ENCODE data around the gene NEUROD1.
"Not testable (repeated sequence)": the region's sequence is repeated elsewhere in the genome, so short reads cannot be mapped to it uniquely, and the experiment has no call there.

NEUROD1 gene

DNA sequence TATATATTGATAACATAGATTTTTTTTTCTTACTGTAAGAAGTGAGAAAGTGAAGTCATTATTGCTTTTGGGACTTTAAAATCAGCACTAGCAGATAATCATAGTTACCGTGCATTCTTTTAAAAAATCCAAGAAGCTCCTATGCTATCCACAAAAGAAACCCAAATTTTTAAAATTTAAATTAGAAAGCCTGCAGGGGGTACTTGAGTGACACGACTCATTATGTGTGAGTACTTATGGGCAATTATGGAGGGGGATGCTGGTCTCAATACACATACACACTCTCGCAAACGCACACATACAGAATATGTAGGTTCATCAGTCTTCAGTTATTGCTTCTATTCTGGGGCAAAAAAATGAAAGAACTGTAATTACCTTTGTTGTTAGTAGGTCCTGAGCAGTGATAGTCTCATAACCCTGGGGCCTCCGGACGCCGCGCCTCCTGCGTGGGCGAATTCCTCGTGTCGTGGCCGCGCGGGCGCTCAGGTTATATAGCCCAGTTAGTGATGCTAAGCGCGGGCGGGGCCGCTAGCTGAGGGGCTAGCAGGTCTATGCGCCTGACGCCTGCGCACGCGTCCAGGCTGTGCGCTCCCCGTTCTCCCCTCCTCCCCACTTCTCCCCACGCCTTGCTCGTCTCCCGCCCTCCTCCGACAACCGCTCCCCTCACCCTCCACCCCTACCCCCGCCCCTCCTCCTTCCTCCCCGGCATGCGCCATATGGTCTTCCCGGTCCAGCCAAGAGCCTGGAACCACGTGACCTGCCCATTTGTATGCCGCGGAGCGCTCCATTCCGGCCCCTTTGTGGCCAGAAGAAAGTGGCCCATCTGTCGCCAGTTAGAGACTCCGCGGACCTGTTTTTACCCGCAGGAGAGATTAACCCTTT lies at the start of gene NEUROD1:
Gene NEUROD1, minus strand, starts transcription at position 463 of the 882 bp plus-strand sequence. CDS start 1,657 bp downstream, outside the sequence.
- no peaks in the 10 kb centered on the region for H4K20me1 ChIP-seq
- H3K9me3 ChIP-seq (replicated peaks in 1 of 11) = peaks cover 54 to 76% (median 68%) of the 10 kb centered on the region in 11 experiments
- no peak within 1 kb of the TSS for H3K27ac ChIP-seq
- peaks cover 0 to 4% (median 0%) of the 10 kb centered on the region in 11 experiments; a peak in 1 of 22 replicates for H3K36me3 ChIP-seq
- H3K4me1 ChIP-seq = peaks cover 0 to 10% (median 5%) of the 10 kb centered on the region in 10 experiments; a peak in 8 of 20 replicates
- no peak within 1 kb of the TSS for H3K9ac ChIP-seq
- no peak for TF ChIP-seq Cebpa-rat (IDR thresholded peaks at IDR 0.05)
- H3K27me3 ChIP-seq = peaks cover 14 to 44% (median 38%) of the 10 kb centered on the region in 11 experiments
- H3K4me2 ChIP-seq = no peak within 1 kb of the TSS
- no peak within 1 kb of the TSS for H3K4me3 ChIP-seq

DNA sequence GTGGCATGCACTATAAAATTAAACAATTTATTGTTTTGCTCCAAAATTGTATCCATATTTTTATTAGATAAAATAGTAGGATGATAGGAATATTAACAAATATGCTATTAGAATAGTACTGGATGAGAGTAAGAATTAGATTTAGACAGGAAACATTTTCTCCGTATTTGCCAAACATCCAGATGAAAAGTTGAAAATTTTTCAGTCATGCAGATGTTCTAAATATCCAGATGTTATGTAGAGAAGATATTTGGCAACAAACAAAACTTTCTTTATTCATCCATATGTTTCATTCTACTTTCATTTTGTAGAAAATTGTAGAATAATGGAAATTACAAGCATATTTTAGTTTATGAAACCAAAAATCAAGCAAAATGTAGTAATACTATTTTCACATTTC lies 45.2 kb upstream of the NEUROD1 start:
- Histone ChIP-seq H3K27me3 (no peaks in the 10 kb centered on the region), H3K9me3 (replicated peaks in 1 of 11) (peaks cover 0 to 18% (median 13%) of the 10 kb centered on the region in 11 experiments; a peak in 19 of 22 replicates), H4K20me1 (no peaks in the 10 kb centered on the region), H3K9ac (no peak overlapping the region), H3K36me3 (no peaks in the 10 kb centered on the region), H3K4me1 (no peaks in the 10 kb centered on the region), H3K27ac (no peak overlapping the region), H3K4me3 (no peak overlapping the region), H3K4me2 (no peak overlapping the region)
- no peak for TF ChIP-seq Cebpa-rat (IDR thresholded peaks at IDR 0.05)

DNA sequence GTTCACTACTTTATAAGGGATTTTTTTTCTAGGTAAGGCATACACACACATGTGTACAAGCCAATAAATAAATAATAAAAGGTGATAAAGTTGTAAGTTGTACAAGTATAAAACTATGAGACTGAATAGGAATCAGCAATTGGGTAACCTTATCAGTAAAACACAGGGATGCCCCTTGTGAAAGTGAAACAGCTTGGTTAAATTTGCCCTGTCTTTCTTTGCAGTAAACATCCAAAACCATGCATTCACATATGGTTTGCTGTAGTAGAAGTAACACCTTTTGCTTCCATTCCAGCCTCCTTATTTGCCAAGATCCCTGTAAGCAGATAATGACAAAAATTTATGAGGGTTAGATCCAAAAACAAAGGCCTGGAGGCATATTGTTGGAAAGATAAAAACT lies 44.3 kb upstream of the NEUROD1 start:
- H3K4me2 ChIP-seq = no peak overlapping the region
- TF ChIP-seq Cebpa-rat (IDR thresholded peaks at IDR 0.05) = no peak

DNA sequence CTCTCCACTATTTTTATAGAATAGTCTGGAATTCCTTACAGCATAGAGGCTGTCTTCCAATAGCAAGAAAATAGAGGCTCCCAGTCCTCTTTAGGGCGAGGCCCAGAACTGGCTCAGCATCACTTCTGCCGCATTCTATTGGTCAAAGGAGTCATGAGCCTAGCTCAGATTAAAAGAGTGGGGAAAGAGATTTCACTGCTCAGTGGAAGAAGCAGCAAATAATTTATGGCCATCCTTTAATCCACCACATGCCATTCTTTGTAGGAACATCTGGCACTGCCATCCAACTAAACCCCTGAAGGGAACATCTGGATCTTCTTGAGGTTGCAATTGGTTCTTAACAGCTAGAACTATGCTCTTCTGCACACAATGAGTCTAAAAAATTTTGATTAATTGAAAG lies 43.4 kb upstream of the NEUROD1 start:
- H3K27ac ChIP-seq = no peak overlapping the region
- H3K27me3 ChIP-seq = no peaks in the 10 kb centered on the region
- H3K9me3 ChIP-seq (replicated peaks in 1 of 11) = peaks cover 0 to 10% (median 9%) of the 10 kb centered on the region in 11 experiments; a peak in 19 of 22 replicates
- no peaks in the 10 kb centered on the region for H4K20me1 ChIP-seq
- H3K36me3 ChIP-seq = no peaks in the 10 kb centered on the region
- no peak overlapping the region for H3K4me3 ChIP-seq
- H3K9ac ChIP-seq = no peak overlapping the region
- no peak overlapping the region for H3K4me2 ChIP-seq
- H3K4me1 ChIP-seq = no peaks in the 10 kb centered on the region
- TF ChIP-seq Cebpa-rat (IDR thresholded peaks at IDR 0.05) = no peak

More for the DNA sequence above, 44.3 kb upstream of the NEUROD1 start:
- Histone ChIP-seq H3K27me3 (no peaks in the 10 kb centered on the region), H4K20me1 (no peaks in the 10 kb centered on the region), H3K4me1 (no peaks in the 10 kb centered on the region), H3K36me3 (no peaks in the 10 kb centered on the region), H3K9me3 (replicated peaks in 1 of 11) (peaks cover 0 to 17% (median 13%) of the 10 kb centered on the region in 11 experiments; a peak in 19 of 22 replicates), H3K9ac (no peak overlapping the region), H3K4me3 (no peak overlapping the region), H3K27ac (no peak overlapping the region)

DNA sequence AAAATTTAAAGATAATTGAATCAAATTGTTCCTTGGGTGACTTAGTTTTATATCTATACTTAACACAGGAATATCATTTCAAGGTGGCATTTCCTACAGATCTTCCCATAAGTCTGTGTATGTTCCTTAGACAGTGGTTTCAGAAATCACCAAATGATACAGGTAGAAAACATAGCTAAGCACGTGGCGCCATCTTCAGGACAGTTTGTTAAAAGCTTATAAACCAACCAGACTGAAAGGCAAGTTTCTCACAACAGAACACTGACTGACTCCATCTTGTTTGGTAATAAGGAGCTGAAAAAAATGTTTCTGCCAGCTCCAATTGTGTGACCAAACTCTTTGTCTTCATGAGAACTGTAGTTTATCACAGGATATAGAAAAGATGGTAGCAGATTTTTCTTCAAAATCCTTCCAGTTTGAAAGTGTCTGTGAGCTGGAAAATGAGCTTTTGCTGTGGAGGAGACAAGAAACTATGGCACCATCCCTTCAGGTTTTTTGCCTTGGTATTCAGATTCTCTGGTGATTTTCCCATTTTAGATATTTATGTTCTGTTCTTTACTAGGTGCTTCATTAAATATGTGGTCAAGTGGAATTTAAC lies 34.8 kb upstream of the NEUROD1 start:
- Histone ChIP-seq H3K9ac (no peak overlapping the region), H3K27ac (no peak overlapping the region), H4K20me1 (no peaks in the 10 kb centered on the region), H3K36me3 (no peaks in the 10 kb centered on the region), H3K4me1 (no peaks in the 10 kb centered on the region), H3K4me2 (no peak overlapping the region), H3K27me3 (no peaks in the 10 kb centered on the region), H3K4me3 (no peak overlapping the region), H3K9me3 (replicated peaks in 1 of 11) (no peaks in the 10 kb centered on the region)
- TF ChIP-seq Cebpa-rat (IDR thresholded peaks at IDR 0.05) = no peak

DNA sequence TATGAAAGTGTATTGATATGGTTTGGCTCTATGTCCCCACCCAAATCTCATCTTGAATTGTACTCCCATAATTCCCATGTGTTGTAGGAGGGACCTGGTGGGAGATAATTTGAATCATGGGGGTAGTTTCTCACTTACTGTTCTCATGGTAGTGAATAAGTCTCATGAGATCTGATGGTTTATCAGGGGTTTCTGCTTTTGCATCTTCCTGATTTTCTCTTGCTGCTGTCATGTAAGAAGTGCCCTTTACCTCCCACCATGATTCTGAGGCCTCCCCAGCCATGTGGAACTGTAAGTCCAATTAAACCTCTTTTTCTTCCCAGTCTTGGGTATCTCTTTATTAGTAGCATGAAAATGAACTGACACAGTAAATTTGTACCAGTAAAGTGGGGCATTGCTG lies 30.7 kb upstream of the NEUROD1 start:
- not testable (repeated sequence) for H3K4me1 ChIP-seq; H3K9me3 ChIP-seq (replicated peaks in 1 of 11); H3K4me2 ChIP-seq; H3K4me3 ChIP-seq; H4K20me1 ChIP-seq; H3K36me3 ChIP-seq; H3K9ac ChIP-seq; H3K27me3 ChIP-seq; H3K27ac ChIP-seq

DNA sequence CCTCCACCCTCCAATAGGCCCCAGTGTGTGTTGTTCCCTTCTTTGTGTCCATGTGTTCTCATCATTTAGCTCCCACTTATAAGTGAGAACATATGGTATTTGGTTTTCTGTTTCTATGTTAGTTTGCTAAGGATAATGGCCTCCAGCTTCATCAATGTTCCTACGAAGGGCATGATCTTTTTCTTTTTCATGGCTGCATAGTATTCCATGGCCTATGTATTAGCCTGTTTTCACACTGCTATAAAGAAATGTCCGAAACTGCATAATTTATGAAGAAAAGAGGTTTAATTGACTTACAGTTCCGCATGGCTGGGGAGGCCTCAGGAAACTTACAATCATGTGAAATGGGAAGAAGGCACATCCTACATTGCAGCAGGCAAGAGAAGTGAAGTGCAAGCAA lies 22.2 kb upstream of the NEUROD1 start:
- H3K36me3 ChIP-seq, H3K4me2 ChIP-seq, H3K27me3 ChIP-seq, H4K20me1 ChIP-seq, H3K27ac ChIP-seq, H3K9ac ChIP-seq, H3K4me3 ChIP-seq: not testable (repeated sequence)
- H3K4me1 ChIP-seq = peaks cover 7 to 16% (median 9%) of the 10 kb centered on the region in 10 experiments
- H3K9me3 ChIP-seq (replicated peaks in 1 of 11) = peaks cover 17 to 26% (median 20%) of the 10 kb centered on the region in 11 experiments

DNA sequence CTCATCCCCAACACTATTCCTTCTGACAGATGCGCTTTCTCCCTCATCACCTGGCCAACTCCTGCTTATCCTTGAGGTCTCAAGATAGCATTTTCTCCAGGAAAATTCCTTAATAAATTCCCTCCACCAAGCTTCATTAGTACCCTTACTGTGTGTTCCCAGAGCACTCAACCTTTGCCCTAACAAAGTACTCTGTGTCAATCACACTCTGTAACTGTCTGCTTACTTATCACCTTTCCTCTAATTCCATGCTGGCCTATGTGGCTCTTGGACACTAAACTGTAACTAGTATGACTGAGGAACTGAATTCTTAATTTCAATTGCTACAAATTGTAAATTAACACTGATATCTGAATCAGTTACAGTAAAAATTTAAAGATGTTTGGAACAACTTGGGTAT lies 17.9 kb upstream of the NEUROD1 start:
- H3K27me3 ChIP-seq = no peaks in the 10 kb centered on the region
- peaks cover 10 to 36% (median 23%) of the 10 kb centered on the region in 10 experiments for H3K4me1 ChIP-seq
- 0 out of 22 replicates have a peak, but pooled peaks cover 0 to 1% (median 0%) of the 10 kb centered on the region in 11 experiments for H3K36me3 ChIP-seq
- H4K20me1 ChIP-seq = no peaks in the 10 kb centered on the region
- H3K4me3 ChIP-seq = peak overlapping the region in 1 of 10 experiments; percentile 13; a peak in 1 of 20 replicates
- peak overlapping the region in 5 of 11 experiments; percentile 16 to 60 (median 53); a peak in 9 of 22 replicates for H3K9ac ChIP-seq
- H3K27ac ChIP-seq = peak overlapping the region; percentile 8 to 86 (median 78); a peak in 20 of 22 replicates
- peak overlapping the region; percentile 45 to 82 (median 68) for H3K4me2 ChIP-seq
- no peak for TF ChIP-seq Cebpa-rat (IDR thresholded peaks at IDR 0.05)
- peaks cover 10 to 19% (median 11%) of the 10 kb centered on the region in 11 experiments for H3K9me3 ChIP-seq (replicated peaks in 1 of 11)

DNA sequence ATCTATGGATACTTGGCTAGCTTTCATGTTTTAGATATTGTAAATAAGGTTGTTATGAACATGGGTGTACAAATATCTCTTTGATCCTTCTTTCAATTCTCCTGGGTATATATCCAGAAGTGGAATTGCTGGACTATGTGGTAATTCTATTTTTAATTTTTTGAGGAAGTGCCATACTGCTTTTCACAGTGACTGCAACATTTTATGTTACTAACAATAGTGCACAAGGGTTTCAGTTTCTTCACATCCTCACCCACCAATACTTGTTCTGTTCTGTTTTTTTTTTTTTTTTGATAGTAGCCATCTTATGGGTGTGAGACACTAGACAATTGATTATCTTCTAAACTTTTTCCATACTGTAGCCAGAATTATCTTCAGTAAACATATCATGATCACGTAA lies 17.3 kb upstream of the NEUROD1 start:
- Histone ChIP-seq H3K9me3 (replicated peaks in 1 of 11) (peaks cover 3 to 13% (median 5%) of the 10 kb centered on the region in 11 experiments), H3K27ac (peak overlapping the region; percentile 22 to 86 (median 78); a peak in 20 of 22 replicates), H3K9ac (peak overlapping the region in 5 of 11 experiments; percentile 16 to 60 (median 53); a peak in 10 of 22 replicates), H3K4me2 (peak overlapping the region; percentile 45 to 82 (median 68)), H4K20me1 (no peaks in the 10 kb centered on the region), H3K36me3 (no peaks in the 10 kb centered on the region), H3K27me3 (no peaks in the 10 kb centered on the region), H3K4me3 (peak overlapping the region in 1 of 10 experiments; percentile 13; a peak in 2 of 20 replicates), H3K4me1 (peaks cover 10 to 36% (median 23%) of the 10 kb centered on the region in 10 experiments)
- peak in 1 of 11 experiments; percentile 34; a peak in 2 of 22 replicates for TF ChIP-seq Cebpa-rat (IDR thresholded peaks at IDR 0.05)
